Transverse colon (tissue), 3 donors: ENCODE data around the gene SLIRP.

ENCODE experiments used
- EP300 ChIP-seq: sonication (generic); formaldehyde crosslinking; IDR thresholded peaks from one replicate; pipeline ENCODE4 v1.6.1; 2017; ENCODE audit warnings: antibody characterized with exemption, low read depth
- POLR2A ChIP-seq: fragments of 450-650 bp; IDR thresholded peaks from one replicate; pipeline ENCODE4 v1.6.1; 2016; ENCODE audit warnings: antibody characterized with exemption, mild to moderate bottlenecking, moderate library complexity
- TF ChIP-seq, protein P1 (sequence below), 5 experiments: fragments of 200-600 bp in 3 of 5; fragments of 450-650 bp in 2 of 5; sonication (generic) in 3 of 5; IDR thresholded peaks; 1 replicate in 2 of 5; 2 replicates in 3 of 5; pipeline ENCODE4 v1.5.1; 2016 to 2017; ENCODE audit warnings: antibody characterized with exemption in 5 of 5, inconsistent platforms in 3 of 5, mild to moderate bottlenecking in 2 of 5, moderate library complexity in 1 of 5

DNA sequence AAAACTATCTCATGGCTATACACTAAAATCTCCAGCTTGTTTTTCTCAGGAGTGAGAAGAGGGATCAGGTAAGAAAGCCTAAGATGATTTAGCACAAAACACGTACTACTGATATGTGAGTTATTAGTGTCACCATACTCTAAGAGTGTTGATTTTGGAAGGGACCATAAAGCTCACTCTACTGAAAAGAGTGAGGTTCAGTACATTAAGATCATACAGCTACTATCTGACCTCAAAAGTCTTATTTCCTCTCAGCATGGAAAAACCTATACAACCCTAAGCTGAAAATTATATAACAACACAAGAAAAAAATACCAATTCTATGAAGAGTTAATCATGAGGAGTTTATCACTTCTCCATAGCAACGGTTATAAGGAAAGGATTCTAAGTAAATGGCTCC, 33.5 kb downstream of the SLIRP start:
- TF ChIP-seq POLR2A (no peak), EP300 (no peak)
- TF ChIP-seq, protein P1, sequence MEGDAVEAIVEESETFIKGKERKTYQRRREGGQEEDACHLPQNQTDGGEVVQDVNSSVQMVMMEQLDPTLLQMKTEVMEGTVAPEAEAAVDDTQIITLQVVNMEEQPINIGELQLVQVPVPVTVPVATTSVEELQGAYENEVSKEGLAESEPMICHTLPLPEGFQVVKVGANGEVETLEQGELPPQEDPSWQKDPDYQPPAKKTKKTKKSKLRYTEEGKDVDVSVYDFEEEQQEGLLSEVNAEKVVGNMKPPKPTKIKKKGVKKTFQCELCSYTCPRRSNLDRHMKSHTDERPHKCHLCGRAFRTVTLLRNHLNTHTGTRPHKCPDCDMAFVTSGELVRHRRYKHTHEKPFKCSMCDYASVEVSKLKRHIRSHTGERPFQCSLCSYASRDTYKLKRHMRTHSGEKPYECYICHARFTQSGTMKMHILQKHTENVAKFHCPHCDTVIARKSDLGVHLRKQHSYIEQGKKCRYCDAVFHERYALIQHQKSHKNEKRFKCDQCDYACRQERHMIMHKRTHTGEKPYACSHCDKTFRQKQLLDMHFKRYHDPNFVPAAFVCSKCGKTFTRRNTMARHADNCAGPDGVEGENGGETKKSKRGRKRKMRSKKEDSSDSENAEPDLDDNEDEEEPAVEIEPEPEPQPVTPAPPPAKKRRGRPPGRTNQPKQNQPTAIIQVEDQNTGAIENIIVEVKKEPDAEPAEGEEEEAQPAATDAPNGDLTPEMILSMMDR (IDR thresholded peaks at IDR 0.05): no peak
